GM23338 (cell line): ENCODE data around the gene CACNA1S. TPM values are rescaled to one million over a fixed set of nuclear protein-coding genes. Genes with fewer than 3 reads are reported as not detected.

ENCODE experiments used
- ATAC-seq: fragments of 200-7000 bp; cut with Tn5 transposase; 3 replicates; pipeline ENCODE4 v1.9.1; 2020
- DNase-seq: peaks from one replicate; pipeline ENCODE4 v3.0.0-alpha.2; 2015; ENCODE audit warnings: low spot score
- H2AFZ ChIP-seq: fragments of 200-600 bp; sonication (generic); 2 replicates; pipeline ENCODE4 v1.8.0; 2016; ENCODE audit warnings: antibody characterized with exemption, mild to moderate bottlenecking, moderate library complexity
- H3F3A ChIP-seq: fragments of 200-600 bp; sonication (generic); replicated peaks from 2 replicates; pipeline ENCODE4 v1.8.0; 2017; ENCODE audit warnings: antibody characterized with exemption, mixed run types, low read depth
- H3K27ac ChIP-seq: fragments of 200-600 bp; sonication (generic); 2 replicates; pipeline ENCODE4 v1.6.1; 2016; ENCODE audit warnings: low read depth
- H3K27me3 ChIP-seq: fragments of 200-600 bp; sonication (generic); 2 replicates; pipeline ENCODE4 v1.8.0; 2016; ENCODE audit warnings: mild to moderate bottlenecking, mixed run types, moderate library complexity; ENCODE audit not compliant: insufficient read depth
- H3K36me3 ChIP-seq: fragments of 200-600 bp; sonication (generic); 2 replicates; pipeline ENCODE4 v1.8.0; 2016; ENCODE audit warnings: mild to moderate bottlenecking; ENCODE audit not compliant: insufficient read depth
- H3K4me1 ChIP-seq: fragments of 200-600 bp; sonication (generic); 2 replicates; pipeline ENCODE4 v1.8.0; 2016; ENCODE audit warnings: mild to moderate bottlenecking, moderate library complexity; ENCODE audit not compliant: insufficient read depth
- H3K4me2 ChIP-seq: fragments of 200-600 bp; sonication (generic); 2 replicates; pipeline ENCODE4 v1.7.1; 2017; ENCODE audit warnings: mixed run types
- H3K4me3 ChIP-seq: fragments of 200-600 bp; sonication (generic); 2 replicates; pipeline ENCODE4 v1.6.1; 2016; ENCODE audit warnings: mixed run types
- H3K79me2 ChIP-seq: fragments of 200-600 bp; sonication (generic); replicated peaks from 2 replicates; pipeline ENCODE4 v1.8.0; 2017; ENCODE audit warnings: mild to moderate bottlenecking; ENCODE audit not compliant: insufficient read depth
- H3K9me2 ChIP-seq: fragments of 200-600 bp; sonication (generic); 2 replicates; pipeline ENCODE4 v1.8.0; 2017; ENCODE audit not compliant: insufficient read depth
- H4K20me1 ChIP-seq: fragments of 200-600 bp; sonication (generic); replicated peaks from 2 replicates; pipeline ENCODE4 v1.8.0; 2017; ENCODE audit warnings: mild to moderate bottlenecking; ENCODE audit not compliant: insufficient read depth
- H3K27ac Mint-ChIP-seq: 2 replicates; pipeline ENCODE4 v1.8.0; 2020; ENCODE audit warnings: inconsistent platforms, mild to moderate bottlenecking, moderate library complexity, mixed read lengths
- H3K27me3 Mint-ChIP-seq: 3 replicates; pipeline ENCODE4 v1.8.0; 2022; ENCODE audit warnings: low read depth, mild to moderate bottlenecking, moderate library complexity, mixed read lengths, inconsistent platforms; ENCODE audit not compliant: insufficient read depth, poor library complexity
- H3K36me3 Mint-ChIP-seq: 3 replicates; pipeline ENCODE4 v1.8.0; 2021; ENCODE audit warnings: low read depth, mild to moderate bottlenecking, inconsistent platforms, moderate library complexity, mixed read lengths
- H3K4me1 Mint-ChIP-seq: 3 replicates; pipeline ENCODE4 v1.8.0; 2020; ENCODE audit warnings: mild to moderate bottlenecking, inconsistent platforms, mixed read lengths
- H3K4me3 Mint-ChIP-seq: 3 replicates; pipeline ENCODE4 v1.8.0; 2021; ENCODE audit warnings: moderate library complexity, mild to moderate bottlenecking, inconsistent platforms, mixed read lengths
- H3K9me3 Mint-ChIP-seq: 3 replicates; pipeline ENCODE4 v1.8.0; 2020; ENCODE audit warnings: moderate library complexity, mild to moderate bottlenecking, inconsistent platforms, mixed read lengths
- CREB1 ChIP-seq: fragments of 250-450 bp; sonication (Bioruptor Pico); IDR thresholded peaks from 2 replicates; pipeline ENCODE4 v1.5.0; 2020; ENCODE audit warnings: low read depth, mild to moderate bottlenecking, moderate library complexity
- EZH2 ChIP-seq: fragments of 200-600 bp; sonication (generic); IDR thresholded peaks from one replicate; pipeline ENCODE4 v1.8.0; 2017; ENCODE audit warnings: antibody characterized with exemption, mild to moderate bottlenecking, low read depth; ENCODE audit not compliant: unreplicated experiment
- EZH2phosphoT487 ChIP-seq: fragments of 200-600 bp; sonication (generic); IDR thresholded peaks from one replicate; pipeline ENCODE4 v1.8.1; 2018; ENCODE audit warnings: antibody characterized with exemption; ENCODE audit not compliant: unreplicated experiment
- JUNB ChIP-seq: IDR thresholded peaks from one replicate; pipeline ENCODE4 v1.6.1; 2016; ENCODE audit warnings: antibody characterized with exemption; ENCODE audit not compliant: unreplicated experiment
- NANOG ChIP-seq: IDR thresholded peaks from 2 replicates; pipeline ENCODE4 v1.6.1; 2016; ENCODE audit warnings: antibody characterized with exemption, borderline replicate concordance
- POLR2AphosphoS5 ChIP-seq: IDR thresholded peaks from 2 replicates; pipeline ENCODE4 v1.6.1; 2016; ENCODE audit warnings: antibody characterized with exemption, low read depth
- STAT1 ChIP-seq: IDR thresholded peaks from one replicate; pipeline ENCODE4 v1.6.1; 2016; ENCODE audit warnings: antibody characterized with exemption; ENCODE audit not compliant: unreplicated experiment
- ZNF114 ChIP-seq: fragments of 250-450 bp; sonication (Bioruptor Pico); IDR thresholded peaks from 2 replicates; pipeline ENCODE4 v1.5.0; 2020; ENCODE audit warnings: mild to moderate bottlenecking, moderate library complexity
- ZNF331 ChIP-seq: fragments of 250-450 bp; sonication (Bioruptor Pico); IDR thresholded peaks from 2 replicates; pipeline ENCODE4 v1.5.0; 2020; ENCODE audit warnings: low read depth, mild to moderate bottlenecking, moderate library complexity
- polyA plus RNA-seq: library from polyadenylated mRNA; unstranded; fragments of >200 nt; fragmentation: Nextera tagmentation; extraction: Ambion mirVana; gene quantifications from 2 replicates; pipeline ENCODE4 v1.2.1, GENCODE V29; 2016
- total RNA-seq: library from RNA; depleted of rRNA; stranded (reverse); fragments of >200 nt; shearing (Covaris generic); gene quantifications from 2 replicates; pipeline ENCODE4 v1.2.3, GENCODE V29; 2014
- TF ChIP-seq, protein P1 (sequence below): IDR thresholded peaks from one replicate; pipeline ENCODE4 v1.6.1; 2018; ENCODE audit warnings: antibody characterized with exemption; ENCODE audit not compliant: unreplicated experiment
- TF ChIP-seq, protein P2 (sequence below), 2 experiments: fragments of 200-600 bp in 1 of 2; sonication (generic) in 1 of 2; conservative IDR thresholded peaks; 2 replicates each; pipeline versions ENCODE4 v1.5.1 to v1.6.1; 2016 to 2017; ENCODE audit warnings: antibody characterized with exemption in 2 of 2, low read depth in 2 of 2, mild to moderate bottlenecking in 2 of 2, moderate library complexity in 1 of 2
- TF ChIP-seq, protein P3 (sequence below): fragments of 250-450 bp; sonication (Bioruptor Pico); IDR thresholded peaks from 2 replicates; pipeline ENCODE4 v1.5.0; 2020; ENCODE audit warnings: mild to moderate bottlenecking, moderate library complexity
- TF ChIP-seq, protein P4 (sequence below): IDR thresholded peaks from 2 replicates; pipeline ENCODE4 v1.6.1; 2016; ENCODE audit warnings: antibody characterized with exemption

CACNA1S gene
- total and polyA plus RNA-seq, 2 experiments from 2014 or later = 0.03 TPM; not detected in 1

DNA sequence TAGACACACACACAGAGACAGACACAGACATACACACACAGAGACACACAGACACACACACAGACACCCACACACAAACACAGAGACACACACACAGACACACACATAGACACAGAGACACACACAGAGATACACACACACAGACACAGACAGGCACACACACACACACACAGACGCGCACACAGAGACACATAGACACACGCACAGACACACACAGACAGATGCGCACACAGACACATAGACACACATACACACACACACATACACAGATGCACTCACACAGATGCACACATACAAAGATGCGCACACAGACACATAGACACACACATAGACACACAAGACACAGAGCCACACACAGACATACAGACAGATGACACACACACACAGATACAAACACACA is 104.7 kb downstream of the CACNA1S start:
- Histone ChIP-seq H4K20me1 (peaks cover 8% of the 10 kb centered on the region; the same call in 1 of the 2 replicates), H3F3A (no peaks in the 10 kb centered on the region), H2AFZ (no peak overlapping the region), H3K79me2 (peaks cover 16% of the 10 kb centered on the region), H3K4me3 (no peak overlapping the region), H3K4me1 (peaks cover 12% of the 10 kb centered on the region), H3K27ac (no peak overlapping the region), H3K9me2 (no peaks in the 10 kb centered on the region), H3K4me2 (no peak overlapping the region), H3K36me3 (no peaks in the 10 kb centered on the region), H3K27me3 (no peaks in the 10 kb centered on the region)
- ATAC-seq = no peak
- Mint-ChIP-seq H3K27me3 (no peaks in the 10 kb centered on the region), H3K27ac (no peak overlapping the region), H3K36me3 (no peaks in the 10 kb centered on the region), H3K4me3 (no peak overlapping the region), H3K4me1 (peaks cover 15% of the 10 kb centered on the region), H3K9me3 (no peaks in the 10 kb centered on the region)
- DNase-seq = no peak
- no peak for TF ChIP-seq EZH2phosphoT487
- no peak for TF ChIP-seq ZNF331 (CRISPR knock-in tag)
- no peak for TF ChIP-seq STAT1
- TF ChIP-seq POLR2AphosphoS5 = no peak
- TF ChIP-seq, protein P1, sequence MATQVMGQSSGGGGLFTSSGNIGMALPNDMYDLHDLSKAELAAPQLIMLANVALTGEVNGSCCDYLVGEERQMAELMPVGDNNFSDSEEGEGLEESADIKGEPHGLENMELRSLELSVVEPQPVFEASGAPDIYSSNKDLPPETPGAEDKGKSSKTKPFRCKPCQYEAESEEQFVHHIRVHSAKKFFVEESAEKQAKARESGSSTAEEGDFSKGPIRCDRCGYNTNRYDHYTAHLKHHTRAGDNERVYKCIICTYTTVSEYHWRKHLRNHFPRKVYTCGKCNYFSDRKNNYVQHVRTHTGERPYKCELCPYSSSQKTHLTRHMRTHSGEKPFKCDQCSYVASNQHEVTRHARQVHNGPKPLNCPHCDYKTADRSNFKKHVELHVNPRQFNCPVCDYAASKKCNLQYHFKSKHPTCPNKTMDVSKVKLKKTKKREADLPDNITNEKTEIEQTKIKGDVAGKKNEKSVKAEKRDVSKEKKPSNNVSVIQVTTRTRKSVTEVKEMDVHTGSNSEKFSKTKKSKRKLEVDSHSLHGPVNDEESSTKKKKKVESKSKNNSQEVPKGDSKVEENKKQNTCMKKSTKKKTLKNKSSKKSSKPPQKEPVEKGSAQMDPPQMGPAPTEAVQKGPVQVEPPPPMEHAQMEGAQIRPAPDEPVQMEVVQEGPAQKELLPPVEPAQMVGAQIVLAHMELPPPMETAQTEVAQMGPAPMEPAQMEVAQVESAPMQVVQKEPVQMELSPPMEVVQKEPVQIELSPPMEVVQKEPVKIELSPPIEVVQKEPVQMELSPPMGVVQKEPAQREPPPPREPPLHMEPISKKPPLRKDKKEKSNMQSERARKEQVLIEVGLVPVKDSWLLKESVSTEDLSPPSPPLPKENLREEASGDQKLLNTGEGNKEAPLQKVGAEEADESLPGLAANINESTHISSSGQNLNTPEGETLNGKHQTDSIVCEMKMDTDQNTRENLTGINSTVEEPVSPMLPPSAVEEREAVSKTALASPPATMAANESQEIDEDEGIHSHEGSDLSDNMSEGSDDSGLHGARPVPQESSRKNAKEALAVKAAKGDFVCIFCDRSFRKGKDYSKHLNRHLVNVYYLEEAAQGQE = no peak
- TF ChIP-seq, protein P2, sequence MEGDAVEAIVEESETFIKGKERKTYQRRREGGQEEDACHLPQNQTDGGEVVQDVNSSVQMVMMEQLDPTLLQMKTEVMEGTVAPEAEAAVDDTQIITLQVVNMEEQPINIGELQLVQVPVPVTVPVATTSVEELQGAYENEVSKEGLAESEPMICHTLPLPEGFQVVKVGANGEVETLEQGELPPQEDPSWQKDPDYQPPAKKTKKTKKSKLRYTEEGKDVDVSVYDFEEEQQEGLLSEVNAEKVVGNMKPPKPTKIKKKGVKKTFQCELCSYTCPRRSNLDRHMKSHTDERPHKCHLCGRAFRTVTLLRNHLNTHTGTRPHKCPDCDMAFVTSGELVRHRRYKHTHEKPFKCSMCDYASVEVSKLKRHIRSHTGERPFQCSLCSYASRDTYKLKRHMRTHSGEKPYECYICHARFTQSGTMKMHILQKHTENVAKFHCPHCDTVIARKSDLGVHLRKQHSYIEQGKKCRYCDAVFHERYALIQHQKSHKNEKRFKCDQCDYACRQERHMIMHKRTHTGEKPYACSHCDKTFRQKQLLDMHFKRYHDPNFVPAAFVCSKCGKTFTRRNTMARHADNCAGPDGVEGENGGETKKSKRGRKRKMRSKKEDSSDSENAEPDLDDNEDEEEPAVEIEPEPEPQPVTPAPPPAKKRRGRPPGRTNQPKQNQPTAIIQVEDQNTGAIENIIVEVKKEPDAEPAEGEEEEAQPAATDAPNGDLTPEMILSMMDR (conservative IDR thresholded peaks at IDR 0.05; ENCODE audit: low read depth in 2 of 2) = no peak
- TF ChIP-seq JUNB = no peak
- TF ChIP-seq, protein P3, sequence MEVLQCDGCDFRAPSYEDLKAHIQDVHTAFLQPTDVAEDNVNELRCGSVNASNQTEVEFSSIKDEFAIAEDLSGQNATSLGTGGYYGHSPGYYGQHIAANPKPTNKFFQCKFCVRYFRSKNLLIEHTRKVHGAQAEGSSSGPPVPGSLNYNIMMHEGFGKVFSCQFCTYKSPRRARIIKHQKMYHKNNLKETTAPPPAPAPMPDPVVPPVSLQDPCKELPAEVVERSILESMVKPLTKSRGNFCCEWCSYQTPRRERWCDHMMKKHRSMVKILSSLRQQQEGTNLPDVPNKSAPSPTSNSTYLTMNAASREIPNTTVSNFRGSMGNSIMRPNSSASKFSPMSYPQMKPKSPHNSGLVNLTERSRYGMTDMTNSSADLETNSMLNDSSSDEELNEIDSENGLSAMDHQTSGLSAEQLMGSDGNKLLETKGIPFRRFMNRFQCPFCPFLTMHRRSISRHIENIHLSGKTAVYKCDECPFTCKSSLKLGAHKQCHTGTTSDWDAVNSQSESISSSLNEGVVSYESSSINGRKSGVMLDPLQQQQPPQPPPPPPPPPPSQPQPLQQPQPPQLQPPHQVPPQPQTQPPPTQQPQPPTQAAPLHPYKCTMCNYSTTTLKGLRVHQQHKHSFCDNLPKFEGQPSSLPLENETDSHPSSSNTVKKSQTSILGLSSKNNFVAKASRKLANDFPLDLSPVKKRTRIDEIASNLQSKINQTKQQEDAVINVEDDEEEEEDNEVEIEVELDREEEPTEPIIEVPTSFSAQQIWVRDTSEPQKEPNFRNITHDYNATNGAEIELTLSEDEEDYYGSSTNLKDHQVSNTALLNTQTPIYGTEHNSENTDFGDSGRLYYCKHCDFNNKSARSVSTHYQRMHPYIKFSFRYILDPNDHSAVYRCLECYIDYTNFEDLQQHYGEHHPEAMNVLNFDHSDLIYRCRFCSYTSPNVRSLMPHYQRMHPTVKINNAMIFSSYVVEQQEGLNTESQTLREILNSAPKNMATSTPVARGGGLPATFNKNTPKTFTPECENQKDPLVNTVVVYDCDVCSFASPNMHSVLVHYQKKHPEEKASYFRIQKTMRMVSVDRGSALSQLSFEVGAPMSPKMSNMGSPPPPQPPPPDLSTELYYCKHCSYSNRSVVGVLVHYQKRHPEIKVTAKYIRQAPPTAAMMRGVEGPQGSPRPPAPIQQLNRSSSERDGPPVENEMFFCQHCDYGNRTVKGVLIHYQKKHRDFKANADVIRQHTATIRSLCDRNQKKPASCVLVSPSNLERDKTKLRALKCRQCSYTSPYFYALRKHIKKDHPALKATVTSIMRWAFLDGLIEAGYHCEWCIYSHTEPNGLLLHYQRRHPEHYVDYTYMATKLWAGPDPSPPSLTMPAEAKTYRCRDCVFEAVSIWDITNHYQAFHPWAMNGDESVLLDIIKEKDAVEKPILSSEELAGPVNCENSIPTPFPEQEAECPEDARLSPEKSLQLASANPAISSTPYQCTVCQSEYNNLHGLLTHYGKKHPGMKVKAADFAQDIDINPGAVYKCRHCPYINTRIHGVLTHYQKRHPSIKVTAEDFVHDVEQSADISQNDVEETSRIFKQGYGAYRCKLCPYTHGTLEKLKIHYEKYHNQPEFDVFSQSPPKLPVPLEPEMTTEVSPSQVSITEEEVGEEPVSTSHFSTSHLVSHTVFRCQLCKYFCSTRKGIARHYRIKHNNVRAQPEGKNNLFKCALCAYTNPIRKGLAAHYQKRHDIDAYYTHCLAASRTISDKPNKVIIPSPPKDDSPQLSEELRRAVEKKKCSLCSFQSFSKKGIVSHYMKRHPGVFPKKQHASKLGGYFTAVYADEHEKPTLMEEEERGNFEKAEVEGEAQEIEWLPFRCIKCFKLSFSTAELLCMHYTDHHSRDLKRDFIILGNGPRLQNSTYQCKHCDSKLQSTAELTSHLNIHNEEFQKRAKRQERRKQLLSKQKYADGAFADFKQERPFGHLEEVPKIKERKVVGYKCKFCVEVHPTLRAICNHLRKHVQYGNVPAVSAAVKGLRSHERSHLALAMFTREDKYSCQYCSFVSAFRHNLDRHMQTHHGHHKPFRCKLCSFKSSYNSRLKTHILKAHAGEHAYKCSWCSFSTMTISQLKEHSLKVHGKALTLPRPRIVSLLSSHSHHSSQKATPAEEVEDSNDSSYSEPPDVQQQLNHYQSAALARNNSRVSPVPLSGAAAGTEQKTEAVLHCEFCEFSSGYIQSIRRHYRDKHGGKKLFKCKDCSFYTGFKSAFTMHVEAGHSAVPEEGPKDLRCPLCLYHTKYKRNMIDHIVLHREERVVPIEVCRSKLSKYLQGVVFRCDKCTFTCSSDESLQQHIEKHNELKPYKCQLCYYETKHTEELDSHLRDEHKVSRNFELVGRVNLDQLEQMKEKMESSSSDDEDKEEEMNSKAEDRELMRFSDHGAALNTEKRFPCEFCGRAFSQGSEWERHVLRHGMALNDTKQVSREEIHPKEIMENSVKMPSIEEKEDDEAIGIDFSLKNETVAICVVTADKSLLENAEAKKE (CRISPR knock-in tag) = no peak
- TF ChIP-seq EZH2 = no peak
- TF ChIP-seq CREB1 (CRISPR knock-in tag) = no peak
- no peak for TF ChIP-seq NANOG
- TF ChIP-seq ZNF114 = no peak
- TF ChIP-seq, protein P4, sequence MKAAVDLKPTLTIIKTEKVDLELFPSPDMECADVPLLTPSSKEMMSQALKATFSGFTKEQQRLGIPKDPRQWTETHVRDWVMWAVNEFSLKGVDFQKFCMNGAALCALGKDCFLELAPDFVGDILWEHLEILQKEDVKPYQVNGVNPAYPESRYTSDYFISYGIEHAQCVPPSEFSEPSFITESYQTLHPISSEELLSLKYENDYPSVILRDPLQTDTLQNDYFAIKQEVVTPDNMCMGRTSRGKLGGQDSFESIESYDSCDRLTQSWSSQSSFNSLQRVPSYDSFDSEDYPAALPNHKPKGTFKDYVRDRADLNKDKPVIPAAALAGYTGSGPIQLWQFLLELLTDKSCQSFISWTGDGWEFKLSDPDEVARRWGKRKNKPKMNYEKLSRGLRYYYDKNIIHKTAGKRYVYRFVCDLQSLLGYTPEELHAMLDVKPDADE = no peak
